Measurements from ENCODE around the gene PAXX.

The PAXX gene

DNA sequence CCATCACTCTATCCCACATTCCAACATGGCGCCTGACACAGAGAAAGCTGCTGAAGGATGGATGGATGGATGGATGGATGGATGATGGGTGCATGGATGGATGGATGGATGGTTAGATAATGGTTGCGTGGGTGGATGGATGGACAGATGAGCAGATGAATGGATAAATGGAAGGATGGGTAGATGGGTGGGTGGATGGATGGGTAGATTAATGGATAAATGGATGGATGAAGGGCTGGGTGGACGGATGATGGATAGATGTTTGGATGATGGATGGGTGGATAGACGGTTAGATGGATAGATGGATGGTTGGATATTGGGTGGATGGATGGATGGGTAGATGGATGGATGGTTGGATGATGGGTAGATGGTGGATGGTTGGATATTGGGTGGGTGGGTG lies 35.6 kb upstream of the PAXX start:
- Mint-ChIP-seq H3K36me3 (ENCODE audit: low read depth) (no peaks in the 10 kb centered on the region), H3K4me1 (no peaks in the 10 kb centered on the region)

GRCh38 chr9:136957461-136957860 lies 34.8 kb upstream of the PAXX start:
- H3K9me3 Mint-ChIP-seq = no peaks in the 10 kb centered on the region
- no peaks in the 10 kb centered on the region for H3K27me3 Mint-ChIP-seq (ENCODE audit: low read depth)

More for the DNA sequence above, 35.6 kb upstream of the PAXX start:
- Mint-ChIP-seq H3K9me3 (no peaks in the 10 kb centered on the region), H3K27me3 (ENCODE audit: low read depth) (no peaks in the 10 kb centered on the region), H3K4me3 (no peak overlapping the region), H3K27ac (no peak overlapping the region)
- TF ChIP-seq, protein P1, sequence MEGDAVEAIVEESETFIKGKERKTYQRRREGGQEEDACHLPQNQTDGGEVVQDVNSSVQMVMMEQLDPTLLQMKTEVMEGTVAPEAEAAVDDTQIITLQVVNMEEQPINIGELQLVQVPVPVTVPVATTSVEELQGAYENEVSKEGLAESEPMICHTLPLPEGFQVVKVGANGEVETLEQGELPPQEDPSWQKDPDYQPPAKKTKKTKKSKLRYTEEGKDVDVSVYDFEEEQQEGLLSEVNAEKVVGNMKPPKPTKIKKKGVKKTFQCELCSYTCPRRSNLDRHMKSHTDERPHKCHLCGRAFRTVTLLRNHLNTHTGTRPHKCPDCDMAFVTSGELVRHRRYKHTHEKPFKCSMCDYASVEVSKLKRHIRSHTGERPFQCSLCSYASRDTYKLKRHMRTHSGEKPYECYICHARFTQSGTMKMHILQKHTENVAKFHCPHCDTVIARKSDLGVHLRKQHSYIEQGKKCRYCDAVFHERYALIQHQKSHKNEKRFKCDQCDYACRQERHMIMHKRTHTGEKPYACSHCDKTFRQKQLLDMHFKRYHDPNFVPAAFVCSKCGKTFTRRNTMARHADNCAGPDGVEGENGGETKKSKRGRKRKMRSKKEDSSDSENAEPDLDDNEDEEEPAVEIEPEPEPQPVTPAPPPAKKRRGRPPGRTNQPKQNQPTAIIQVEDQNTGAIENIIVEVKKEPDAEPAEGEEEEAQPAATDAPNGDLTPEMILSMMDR (IDR thresholded peaks at IDR 0.05; ENCODE audit: unreplicated experiment in 3 of 3) = no peak

DNA sequence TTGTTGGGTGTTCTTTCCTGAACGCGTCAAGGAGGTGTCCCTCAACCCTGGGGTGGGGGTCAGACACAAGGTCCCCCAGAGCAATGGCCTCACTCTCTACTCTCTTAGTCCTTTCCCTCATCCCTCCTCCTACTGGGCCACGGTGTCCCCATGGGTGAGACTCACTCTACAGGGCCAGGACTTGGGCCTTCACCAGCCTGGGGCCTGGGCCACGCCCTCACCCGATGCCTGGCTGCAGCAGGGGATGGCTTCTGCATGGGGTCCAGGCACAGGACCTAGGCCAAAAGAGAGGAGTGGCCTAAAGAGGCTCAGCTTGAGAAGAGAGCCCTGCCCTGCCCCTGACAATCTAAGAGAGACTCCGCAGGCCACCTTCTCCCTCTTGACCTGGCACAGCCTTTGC lies 34.3 kb upstream of the PAXX start:
- peaks cover 2% of the 10 kb centered on the region for H3K4me1 Mint-ChIP-seq
- H3K27me3 Mint-ChIP-seq (ENCODE audit: low read depth) = no peaks in the 10 kb centered on the region
- H3K27ac Mint-ChIP-seq = no peak overlapping the region
- H3K9me3 Mint-ChIP-seq = no peaks in the 10 kb centered on the region
- no peaks in the 10 kb centered on the region for H3K36me3 Mint-ChIP-seq (ENCODE audit: low read depth)
- TF ChIP-seq, protein P1 (IDR thresholded peaks at IDR 0.05; ENCODE audit: unreplicated experiment in 3 of 3) = no peak
- H3K4me3 Mint-ChIP-seq = no peak overlapping the region

More at GRCh38 chr9:136957461-136957860, 34.8 kb upstream of the PAXX start:
- no peak overlapping the region for H3K27ac Mint-ChIP-seq
- H3K4me1 Mint-ChIP-seq = no peaks in the 10 kb centered on the region
- no peak overlapping the region for H3K4me3 Mint-ChIP-seq
- no peaks in the 10 kb centered on the region for H3K36me3 Mint-ChIP-seq (ENCODE audit: low read depth)
- TF ChIP-seq, protein P1 (IDR thresholded peaks at IDR 0.05; ENCODE audit: unreplicated experiment in 3 of 3) = no peak

DNA sequence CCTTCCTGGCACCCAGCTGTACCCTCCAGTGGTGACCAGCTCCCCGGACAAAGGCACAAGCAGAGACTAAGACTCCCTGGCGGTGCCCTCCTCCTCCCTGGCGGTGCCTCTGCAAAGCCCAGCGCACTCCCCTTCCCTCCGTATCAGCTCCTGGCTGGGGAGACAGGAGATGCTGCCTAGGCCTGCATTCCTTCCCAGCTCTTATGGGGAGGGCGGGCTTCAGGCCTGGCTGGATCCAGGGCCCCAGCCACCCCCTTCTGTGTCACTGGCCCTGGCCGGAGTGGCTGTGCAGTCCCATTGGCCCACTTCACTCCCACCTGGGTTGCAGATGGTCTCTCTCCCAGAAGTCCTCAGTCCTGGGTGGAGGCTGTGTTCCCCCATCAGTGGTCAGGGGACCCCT lies 33.7 kb upstream of the PAXX start:
- Mint-ChIP-seq H3K36me3 (ENCODE audit: low read depth) (no peaks in the 10 kb centered on the region), H3K4me1 (peaks cover 5% of the 10 kb centered on the region), H3K4me3 (no peak overlapping the region), H3K27me3 (ENCODE audit: low read depth) (no peaks in the 10 kb centered on the region), H3K27ac (no peak overlapping the region), H3K9me3 (no peaks in the 10 kb centered on the region)
- TF ChIP-seq, protein P1 (IDR thresholded peaks at IDR 0.05; ENCODE audit: unreplicated experiment in 3 of 3) = no peak

- H3K4me3 Mint-ChIP-seq = no peak overlapping the region
- no peak overlapping the region for H3K27ac Mint-ChIP-seq
- TF ChIP-seq, protein P1 (IDR thresholded peaks at IDR 0.05; ENCODE audit: unreplicated experiment in 3 of 3) = no peak
- H3K27me3 Mint-ChIP-seq (ENCODE audit: low read depth) = no peaks in the 10 kb centered on the region
- no peaks in the 10 kb centered on the region for H3K9me3 Mint-ChIP-seq
- H3K4me1 Mint-ChIP-seq = peaks cover 5% of the 10 kb centered on the region
- no peaks in the 10 kb centered on the region for H3K36me3 Mint-ChIP-seq (ENCODE audit: low read depth)
Measured at GRCh38 chr9:136958898-136959850, 33.0 kb upstream of the PAXX start.
